Activated naive CD4-positive, alpha-beta T cell treated with anti-CD3 and anti-CD28 coated beads, Interleukin-2, amount 50 U/mL, for 72 hours (primary cell): ENCODE data around the gene TTC1. TPM values are rescaled to one million over a fixed set of nuclear protein-coding genes. Genes with fewer than 3 reads are reported as not detected.
A peak's percentile ranks its signal among the peaks of the same experiment; 100 is the strongest.
"Not testable (repeated sequence)": the region's sequence is repeated elsewhere in the genome, so short reads cannot be mapped to it uniquely, and the experiment has no call there.

ENCODE experiments used
- ATAC-seq, 2 donors: fragments of 150-1000 bp; cut with Tn5 transposase; 2 replicates each; pipeline ENCODE4 v1.10.0; 2021; ENCODE audit warnings: mild to moderate bottlenecking in 2 of 2, moderate library complexity in 2 of 2
- DNase-seq, 2 donors: peaks; one replicate each; pipeline ENCODE4 v3.0.0; 2021 to 2022; ENCODE audit warnings: low spot score in 2 of 2
- H3K27ac Mint-ChIP-seq, 2 donors: one replicate each; pipeline ENCODE4 v1.8.0; 2022; ENCODE audit warnings: mild to moderate bottlenecking in 2 of 2, mixed read lengths in 2 of 2
- H3K36me3 Mint-ChIP-seq, 2 donors: one replicate each; pipeline ENCODE4 v1.8.0; 2022; ENCODE audit warnings: mixed read lengths in 2 of 2
- H3K9me3 Mint-ChIP-seq, 2 donors: one replicate each; pipeline ENCODE4 v1.8.0; 2022; ENCODE audit warnings: mixed read lengths in 2 of 2
- total RNA-seq, 2 donors: library from RNA; stranded (reverse); gene quantifications; one replicate each; pipeline ENCODE4 v1.2.3, GENCODE V29; 2022

Gene TTC1, protein sequence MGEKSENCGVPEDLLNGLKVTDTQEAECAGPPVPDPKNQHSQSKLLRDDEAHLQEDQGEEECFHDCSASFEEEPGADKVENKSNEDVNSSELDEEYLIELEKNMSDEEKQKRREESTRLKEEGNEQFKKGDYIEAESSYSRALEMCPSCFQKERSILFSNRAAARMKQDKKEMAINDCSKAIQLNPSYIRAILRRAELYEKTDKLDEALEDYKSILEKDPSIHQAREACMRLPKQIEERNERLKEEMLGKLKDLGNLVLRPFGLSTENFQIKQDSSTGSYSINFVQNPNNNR
- 10 to 100 TPM; 42.8 to 54.8 TPM for total RNA-seq

DNA sequence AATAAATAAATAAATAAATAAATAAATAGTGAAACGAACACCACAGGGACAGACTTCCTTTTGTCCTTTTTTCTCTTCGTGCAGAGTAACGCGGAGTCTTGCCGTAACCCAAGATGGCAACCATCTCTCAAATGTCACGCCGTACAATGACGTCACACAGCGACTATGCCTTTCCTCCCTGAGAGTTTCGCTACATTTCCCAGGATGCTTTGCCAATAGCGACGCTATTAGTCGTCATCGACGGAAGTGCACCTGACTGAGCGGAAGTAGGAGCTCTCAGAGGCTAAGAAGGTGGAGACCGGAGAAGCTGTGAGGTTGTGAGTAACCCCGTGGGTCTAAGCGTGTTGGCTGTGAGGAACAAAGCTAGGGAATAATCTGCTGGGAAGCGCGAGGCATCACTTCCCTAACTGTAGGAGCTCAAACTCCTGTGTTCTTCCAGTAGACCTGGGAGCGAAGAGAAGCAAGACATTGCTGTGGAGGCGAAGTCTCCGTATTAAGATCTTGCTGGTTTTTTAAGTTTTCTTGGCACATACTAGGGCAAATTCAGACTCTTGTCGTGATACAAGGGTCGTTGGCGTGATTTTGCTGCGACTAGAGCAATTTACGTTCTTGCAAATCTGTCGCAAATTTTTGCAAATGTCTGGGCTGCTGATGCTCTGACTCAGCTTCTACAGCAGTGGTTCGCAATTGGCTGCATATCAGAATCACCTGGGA, at the start of gene TTC1:
TSS of gene TTC1 (plus strand) at position 263 of the 714 bp plus-strand sequence. CDS start 1,390 bp downstream, outside the sequence.
- DNase-seq (peak; percentile 83 to 89), ATAC-seq (peak; percentile 99 to 100)
- Mint-ChIP-seq H3K27ac (peak within 1 kb of the TSS; percentile 97 to 98), H3K36me3 (peaks cover 7 to 15% of the 10 kb centered on the region in 2 donors), H3K9me3 (no peaks in the 10 kb centered on the region)

DNA sequence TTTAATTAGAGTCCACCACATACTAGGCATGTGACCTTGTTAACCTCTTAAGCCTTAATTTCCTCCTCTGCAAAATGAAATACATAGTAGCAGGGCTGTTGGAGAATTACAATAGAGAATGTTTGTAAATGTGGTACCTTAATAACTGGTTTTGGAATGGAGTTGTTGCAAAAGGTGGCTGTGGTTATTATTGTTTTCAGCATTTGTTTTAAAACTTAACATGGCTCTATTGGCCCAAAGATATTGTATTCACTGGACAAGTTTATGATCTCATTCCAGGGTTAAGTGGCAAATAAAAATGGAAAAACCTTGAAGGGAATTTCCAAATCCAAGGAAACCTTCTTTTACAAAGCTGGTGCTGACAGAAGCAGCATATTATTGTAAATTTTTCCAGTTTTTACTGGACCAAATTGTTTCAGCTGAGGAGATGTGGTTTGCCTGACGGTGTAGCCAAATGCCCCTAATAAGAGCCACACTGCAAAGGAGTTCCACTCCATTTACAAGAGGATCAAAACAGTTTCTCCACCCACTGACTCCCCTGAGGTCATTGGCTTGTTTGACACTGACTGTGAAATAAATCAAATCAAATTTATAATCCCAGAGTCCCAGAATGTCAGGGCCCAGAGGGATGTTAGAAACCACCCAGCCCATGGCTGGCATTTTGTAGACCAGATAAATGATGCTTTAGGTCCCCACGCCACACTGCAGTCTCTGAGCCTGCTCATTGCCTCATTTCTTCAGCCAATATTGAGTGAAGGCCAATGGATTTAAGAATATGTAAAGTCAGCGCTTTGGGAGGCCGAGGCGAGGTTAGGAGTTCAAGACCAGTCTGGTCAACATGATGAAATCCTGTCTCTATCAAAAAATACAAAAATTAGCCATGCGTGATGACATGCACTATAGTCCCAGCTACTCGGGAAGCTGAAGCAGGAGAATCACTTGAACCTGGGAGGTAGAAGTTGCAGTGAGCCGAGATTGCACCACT, 47.5 kb upstream of the TTC1 start:
- DNase-seq (no peak), ATAC-seq (no peak)
- H3K27ac Mint-ChIP-seq: no peak overlapping the region
- no peaks in the 10 kb centered on the region for H3K36me3 Mint-ChIP-seq
- H3K9me3 Mint-ChIP-seq: no peaks in the 10 kb centered on the region

DNA sequence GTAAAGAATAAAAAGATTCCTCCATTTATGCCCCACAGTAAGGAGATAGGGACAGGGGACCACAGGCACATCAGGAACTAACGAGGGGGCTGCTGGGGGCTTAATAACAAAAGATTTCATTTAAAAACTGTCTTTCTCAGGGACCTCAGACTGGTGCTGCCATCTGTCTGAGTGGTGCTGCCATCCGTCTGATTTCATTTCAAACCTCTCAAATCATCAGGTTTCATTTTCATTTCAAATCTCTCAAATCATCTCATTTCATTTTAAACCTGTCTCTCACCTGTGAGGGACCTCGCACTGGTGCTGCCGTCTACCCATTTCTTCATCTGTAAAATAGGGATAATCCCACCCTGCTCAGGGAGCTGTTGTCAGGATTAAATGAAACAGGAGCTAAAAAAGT, 46.7 kb upstream of the TTC1 start:
- ATAC-seq (no peak), DNase-seq (no peak)
- Mint-ChIP-seq H3K27ac (no peak overlapping the region), H3K9me3 (no peaks in the 10 kb centered on the region), H3K36me3 (no peaks in the 10 kb centered on the region)

DNA sequence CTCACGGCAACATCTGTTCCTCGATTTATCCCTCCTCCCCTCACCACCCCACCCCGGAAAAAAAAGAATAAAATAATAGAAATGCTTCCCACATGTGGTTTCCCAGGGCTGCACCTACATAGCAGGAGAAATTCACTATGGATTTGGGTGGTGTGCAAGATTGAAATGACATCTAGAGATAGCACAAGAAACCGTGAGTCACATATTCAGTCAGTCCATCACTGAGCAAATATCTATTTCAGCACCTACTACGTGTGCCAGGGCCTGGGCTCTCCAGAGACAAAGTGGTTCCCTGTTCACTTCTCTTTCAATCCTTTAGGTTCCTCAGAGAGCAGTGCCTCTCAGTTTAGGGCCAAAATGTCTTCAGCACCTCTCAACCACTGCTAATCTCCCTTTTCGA, 45.0 kb upstream of the TTC1 start:
- DNase-seq: no peak
- no peak overlapping the region for H3K27ac Mint-ChIP-seq
- no peak for ATAC-seq
- no peaks in the 10 kb centered on the region for H3K36me3 Mint-ChIP-seq
- H3K9me3 Mint-ChIP-seq: no peaks in the 10 kb centered on the region

DNA sequence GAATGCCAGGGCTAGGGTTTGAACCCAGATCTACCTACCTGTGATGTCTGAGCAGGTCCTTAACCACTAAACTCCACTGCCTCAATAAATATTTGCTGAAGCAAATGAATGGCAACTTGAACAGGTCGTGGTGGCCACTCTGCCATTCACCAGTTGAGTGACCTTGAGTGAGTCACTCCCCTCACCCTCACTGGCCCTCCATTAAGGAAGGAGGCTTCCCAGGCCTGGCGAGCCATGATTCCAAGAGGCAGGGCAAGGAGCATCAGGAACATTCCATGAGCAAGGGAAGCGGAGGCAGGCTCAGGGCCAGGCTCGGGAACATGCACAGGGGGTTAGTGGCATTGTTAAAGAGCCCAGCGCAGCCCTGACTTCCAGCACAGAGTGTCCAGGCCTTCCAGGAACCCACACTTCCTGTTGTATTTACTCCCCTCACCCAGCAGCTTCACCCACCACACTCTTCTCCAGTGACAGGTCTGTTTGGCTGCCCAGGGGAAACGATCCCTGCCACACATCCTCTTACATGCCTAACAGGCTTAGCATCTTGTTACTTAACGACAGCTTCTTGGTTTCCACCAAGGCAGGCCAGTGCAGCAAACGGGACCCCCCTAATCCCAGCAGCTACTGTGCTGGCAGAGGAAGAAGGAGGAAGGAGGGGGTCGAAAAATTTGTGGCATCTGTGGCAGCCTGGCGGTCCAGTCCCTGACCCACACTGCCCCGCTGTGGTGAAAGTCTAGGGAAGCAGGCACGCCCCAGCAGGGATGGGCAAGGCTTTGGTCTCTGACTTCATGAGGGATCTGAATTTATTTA, 43.7 kb upstream of the TTC1 start:
- ATAC-seq: peak; percentile 39 to 64
- no peak overlapping the region for H3K27ac Mint-ChIP-seq
- H3K9me3 Mint-ChIP-seq: no peaks in the 10 kb centered on the region
- no peaks in the 10 kb centered on the region for H3K36me3 Mint-ChIP-seq
- peak in 1 of 2 donors; percentile 30 for DNase-seq

DNA sequence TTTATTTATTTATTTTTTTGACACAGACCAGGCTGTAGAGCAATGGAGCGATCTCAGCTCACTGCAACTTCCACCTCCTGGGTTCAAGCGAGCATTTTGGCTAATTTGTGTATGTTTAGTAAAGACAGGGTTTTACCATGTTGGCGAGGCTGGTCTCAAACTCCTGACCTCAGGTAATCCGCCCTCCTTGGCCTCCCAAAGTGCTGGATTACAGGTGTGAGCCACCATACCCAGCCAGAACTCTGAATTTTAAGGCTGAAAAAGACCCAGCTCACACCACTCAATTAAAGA, 43.2 kb upstream of the TTC1 start:
- not testable (repeated sequence) for H3K27ac Mint-ChIP-seq, H3K9me3 Mint-ChIP-seq, H3K36me3 Mint-ChIP-seq, ATAC-seq, DNase-seq

DNA sequence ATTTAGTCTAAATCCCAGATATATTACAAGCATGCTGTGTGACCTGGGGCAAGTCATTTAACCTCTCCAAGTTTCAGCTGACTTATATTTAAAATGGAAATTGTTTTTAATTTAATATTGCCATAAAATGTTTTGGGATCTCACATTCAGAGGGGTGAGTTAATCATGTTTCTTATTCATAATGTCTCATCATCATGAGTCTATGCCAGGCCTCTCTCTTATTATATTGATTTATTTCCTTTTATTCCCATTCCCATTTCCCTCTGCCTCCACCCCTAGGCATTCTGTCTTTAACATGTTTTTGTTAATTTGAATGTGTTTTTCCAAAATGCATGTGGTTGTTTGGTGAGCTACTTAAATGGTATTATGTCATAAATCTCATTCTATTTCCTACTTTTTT, 39.0 kb upstream of the TTC1 start:
- peaks cover 0 to 26% of the 10 kb centered on the region in 2 donors for H3K36me3 Mint-ChIP-seq
- H3K27ac Mint-ChIP-seq: no peak overlapping the region
- DNase-seq (no peak), ATAC-seq (no peak)
- H3K9me3 Mint-ChIP-seq: no peaks in the 10 kb centered on the region

DNA sequence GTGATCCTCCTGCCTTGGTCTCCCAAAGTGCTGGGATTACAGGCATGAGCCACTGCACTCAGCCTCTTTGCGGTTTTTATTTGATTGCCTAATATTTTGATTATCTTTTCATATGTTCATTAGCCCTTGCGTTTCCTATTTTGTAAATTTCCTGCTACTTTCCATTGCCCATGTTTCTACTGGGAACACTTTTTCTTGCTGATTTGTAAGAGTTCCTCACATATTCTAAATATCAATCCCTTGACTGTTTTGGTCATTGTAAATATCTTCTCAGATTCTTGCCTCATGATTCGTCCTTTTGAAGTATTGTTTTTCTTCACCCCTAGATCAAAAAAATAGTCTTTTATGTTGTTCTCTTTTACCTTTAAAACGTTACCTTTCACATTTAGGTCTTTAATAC, 37.9 kb upstream of the TTC1 start:
- no peak overlapping the region for H3K27ac Mint-ChIP-seq
- H3K36me3 Mint-ChIP-seq: peaks cover 0 to 26% of the 10 kb centered on the region in 2 donors
- DNase-seq: no peak

DNA sequence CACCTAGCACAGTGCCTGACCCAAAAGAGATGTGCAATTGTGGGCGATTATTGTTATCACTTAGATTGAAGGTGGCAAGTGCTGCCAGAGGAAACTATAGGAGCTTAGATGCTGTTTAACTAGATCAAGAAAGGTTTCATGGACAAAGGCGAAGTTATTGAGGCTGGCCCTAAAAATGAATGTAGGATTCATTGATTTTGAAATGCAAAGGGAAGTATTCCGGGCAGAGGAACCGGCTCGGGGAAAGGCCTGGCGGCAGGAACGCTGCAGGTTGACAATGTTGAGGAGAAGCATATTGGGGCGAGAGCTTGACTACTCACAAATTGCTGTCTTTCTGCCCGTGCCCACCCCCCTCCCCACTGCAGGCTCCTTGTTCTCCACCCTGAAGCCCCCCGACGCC, 37.4 kb upstream of the TTC1 start:
- no peaks in the 10 kb centered on the region for H3K9me3 Mint-ChIP-seq
- ATAC-seq (no peak), DNase-seq (no peak)
- H3K36me3 Mint-ChIP-seq: peaks cover 0 to 26% of the 10 kb centered on the region in 2 donors
- H3K27ac Mint-ChIP-seq: no peak overlapping the region

More for the DNA sequence above, 37.9 kb upstream of the TTC1 start:
- no peak for ATAC-seq
- H3K9me3 Mint-ChIP-seq: no peaks in the 10 kb centered on the region

DNA sequence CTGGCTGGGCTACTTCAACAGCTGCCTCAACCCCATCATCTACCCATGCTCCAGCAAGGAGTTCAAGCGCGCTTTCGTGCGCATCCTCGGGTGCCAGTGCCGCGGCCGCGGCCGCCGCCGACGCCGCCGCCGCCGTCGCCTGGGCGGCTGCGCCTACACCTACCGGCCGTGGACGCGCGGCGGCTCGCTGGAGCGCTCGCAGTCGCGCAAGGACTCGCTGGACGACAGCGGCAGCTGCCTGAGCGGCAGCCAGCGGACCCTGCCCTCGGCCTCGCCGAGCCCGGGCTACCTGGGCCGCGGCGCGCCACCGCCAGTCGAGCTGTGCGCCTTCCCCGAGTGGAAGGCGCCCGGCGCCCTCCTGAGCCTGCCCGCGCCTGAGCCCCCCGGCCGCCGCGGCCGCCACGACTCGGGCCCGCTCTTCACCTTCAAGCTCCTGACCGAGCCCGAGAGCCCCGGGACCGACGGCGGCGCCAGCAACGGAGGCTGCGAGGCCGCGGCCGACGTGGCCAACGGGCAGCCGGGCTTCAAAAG, 36.9 kb upstream of the TTC1 start:
- Mint-ChIP-seq H3K9me3 (no peaks in the 10 kb centered on the region), H3K27ac (no peak overlapping the region), H3K36me3 (peaks cover 0 to 26% of the 10 kb centered on the region in 2 donors)
- DNase-seq: no peak
- ATAC-seq: peak in 1 of 2 donors; percentile 50

DNA sequence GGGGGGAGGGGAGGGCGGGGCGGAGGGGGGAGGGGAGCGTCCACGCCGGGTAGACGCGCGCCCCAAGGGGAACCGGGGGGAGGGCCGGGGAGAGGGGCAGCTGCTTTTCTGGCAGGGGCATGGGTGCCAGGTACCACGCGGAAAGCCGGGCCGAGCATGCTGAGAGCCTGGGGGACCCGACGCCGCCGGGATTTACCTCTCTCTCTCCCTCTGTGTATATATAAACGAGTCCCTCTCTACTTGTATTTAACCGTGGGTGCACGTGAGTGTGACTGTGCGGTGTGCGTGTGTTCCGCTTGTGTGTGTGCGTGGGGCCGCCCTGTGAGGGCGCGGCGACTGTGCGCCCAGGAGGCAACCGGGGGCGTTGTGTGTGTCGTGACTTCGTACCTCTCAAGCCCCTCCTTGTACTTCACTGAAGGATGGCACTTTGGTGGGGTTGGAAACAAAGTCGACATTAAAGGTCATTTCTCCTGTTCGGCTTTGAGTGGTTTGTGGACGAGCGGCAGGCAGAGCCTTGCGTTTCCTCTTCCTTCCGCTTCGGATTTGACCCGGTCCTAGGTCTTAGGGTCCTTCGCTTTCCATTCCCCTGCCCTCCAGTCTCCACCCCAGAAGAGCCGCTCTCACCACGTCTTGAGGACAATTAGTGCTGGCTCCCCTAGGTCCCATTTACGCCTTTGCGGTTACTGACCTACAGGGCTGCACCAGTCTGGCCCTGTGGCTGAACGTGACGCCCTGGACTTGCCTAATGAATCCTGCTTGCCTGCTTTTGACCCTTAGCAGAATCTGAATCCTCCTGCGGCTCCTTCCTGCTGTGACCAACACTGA, 36.2 kb upstream of the TTC1 start:
- no peaks in the 10 kb centered on the region for H3K9me3 Mint-ChIP-seq
- ATAC-seq: no peak

DNA sequence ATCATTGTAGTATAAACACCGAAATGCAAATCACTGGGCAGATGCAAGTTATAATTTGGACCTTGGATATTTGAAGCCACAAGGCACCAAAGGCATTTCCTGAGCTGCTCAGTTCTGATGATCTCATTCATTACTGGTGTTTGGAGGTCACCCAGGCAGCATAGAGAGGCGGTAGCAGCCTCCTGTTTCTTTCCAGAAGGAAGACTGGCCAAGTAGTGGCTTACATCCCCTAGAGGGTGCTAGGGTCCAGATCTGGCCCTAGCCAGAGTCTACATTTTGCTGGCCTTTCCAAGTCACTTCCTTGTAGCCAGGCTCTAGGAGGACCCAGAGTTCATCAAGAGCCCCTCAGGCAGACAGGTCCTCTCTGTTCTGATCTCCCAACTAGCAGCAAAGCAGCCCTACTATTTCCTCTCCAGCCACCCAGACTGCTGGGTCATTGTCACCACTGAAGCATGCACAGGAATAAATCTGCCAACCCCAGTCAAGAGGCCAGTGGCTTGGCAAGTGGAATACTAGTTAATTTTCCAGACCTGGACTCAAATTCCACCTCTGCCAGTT, 33.4 kb upstream of the TTC1 start:
- ATAC-seq (no peak), DNase-seq (no peak)
- no peak overlapping the region for H3K27ac Mint-ChIP-seq
- H3K36me3 Mint-ChIP-seq: peaks cover 0 to 26% of the 10 kb centered on the region in 2 donors
- no peaks in the 10 kb centered on the region for H3K9me3 Mint-ChIP-seq

More for the DNA sequence above, 36.2 kb upstream of the TTC1 start:
- DNase-seq: no peak
- peaks cover 0 to 26% of the 10 kb centered on the region in 2 donors for H3K36me3 Mint-ChIP-seq
- H3K27ac Mint-ChIP-seq: no peak overlapping the region

DNA sequence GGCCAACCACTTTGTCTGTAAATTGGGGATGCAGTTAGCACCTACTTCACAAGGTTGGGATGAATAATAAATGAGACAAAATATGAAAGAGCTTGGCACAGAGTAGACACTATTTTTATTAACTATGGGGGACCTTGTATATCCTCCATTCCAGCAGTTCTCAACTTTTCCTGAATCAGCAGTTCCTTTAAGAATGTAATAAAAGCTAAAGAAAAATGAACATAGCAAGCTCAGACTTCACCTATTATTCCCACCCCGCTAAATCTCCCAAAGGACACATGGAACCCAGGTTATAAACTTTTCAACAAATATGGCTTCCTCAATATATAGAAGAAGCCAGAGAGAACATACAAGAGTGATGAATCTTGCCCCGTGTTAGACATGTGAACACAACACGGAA, 32.0 kb upstream of the TTC1 start:
- no peaks in the 10 kb centered on the region for H3K9me3 Mint-ChIP-seq
- H3K36me3 Mint-ChIP-seq: peaks cover 0 to 18% of the 10 kb centered on the region in 2 donors
- no peak overlapping the region for H3K27ac Mint-ChIP-seq
- ATAC-seq (no peak), DNase-seq (no peak)

DNA sequence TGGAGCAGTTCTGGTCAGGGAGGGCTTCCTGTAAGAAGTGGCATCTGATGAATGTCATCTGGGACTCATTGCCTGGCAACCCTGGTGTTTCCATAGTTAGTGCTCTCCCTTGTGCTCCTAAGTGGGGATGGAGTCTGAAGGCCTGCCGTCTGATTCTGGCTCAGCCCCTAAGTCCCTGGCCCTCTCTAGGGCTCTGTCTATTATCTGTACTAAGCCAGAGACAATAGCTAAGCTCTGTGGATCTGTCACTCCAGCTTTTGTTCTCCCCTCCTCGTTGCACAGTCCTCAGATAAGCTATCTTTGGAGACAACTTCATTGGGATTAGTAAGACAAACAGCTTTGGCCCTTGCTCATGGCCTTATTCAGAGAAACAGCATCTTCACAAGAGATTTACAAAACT, 30.6 kb upstream of the TTC1 start:
- Mint-ChIP-seq H3K9me3 (no peaks in the 10 kb centered on the region), H3K27ac (no peak overlapping the region), H3K36me3 (peaks cover 0 to 8% of the 10 kb centered on the region in 2 donors)
- DNase-seq: no peak
- no peak for ATAC-seq
